A549 (cell line): ENCODE data around the gene CHRNA4. TPM values are rescaled to one million over a fixed set of nuclear protein-coding genes. Genes with fewer than 3 reads are reported as not detected.

Source experiments
- ATAC-seq, 2 experiments: fragments of 200-7000 bp in 1 of 2; fragments of >200 bp in 1 of 2; cut with Nextera tagmentation in 1 of 2; cut with Tn5 transposase in 1 of 2; 3 replicates each; pipeline versions ENCODE4 v1.8.0 to v1.9.1; 2018 to 2020; ENCODE audit warnings: mild to moderate bottlenecking in 1 of 2, moderate library complexity in 1 of 2
- CTCF ChIA-PET: fragments of 300-600 bp; sonication (Branson Sonifier 250); formaldehyde crosslinking; extraction: SDS; loops from one replicate; lab custom pipeline; 2021; ENCODE audit warnings: antibody characterized with exemption, inconsistent platforms; lab: Yijun Ruan, JAX
- POLR2A ChIA-PET: fragments of 350-600 bp; formaldehyde crosslinking; extraction: SDS; loops from one replicate; lab custom pipeline; 2021; ENCODE audit warnings: antibody characterized with exemption, inconsistent platforms; lab: Yijun Ruan, JAX
- DNase-seq, 2 experiments: peaks; one replicate each; pipeline versions ENCODE4 v3.0.0 to v3.0.0-alpha.2; 2011 to 2016; ENCODE audit warnings: low read depth in 1 of 2, low spot score in 1 of 2
- FAIRE-seq: peaks from 2 replicates; lab custom pipeline; 2011; peaks lifted over from hg19 to GRCh38; lab: Jason Lieb, UNC
- H3K27ac ChIP-seq, 2 experiments: fragments of >200 bp; sonication (Bioruptor Twin); formaldehyde crosslinking; 3 replicates each; pipeline ENCODE4 v1.5.1; 2016 to 2017
- H3K4me1 ChIP-seq: fragments of >200 bp; sonication (Bioruptor Twin); formaldehyde crosslinking; 3 replicates; pipeline ENCODE4 v1.6.1; 2016
- H3K4me2 ChIP-seq: fragments of >200 bp; sonication (Bioruptor Twin); formaldehyde crosslinking; 3 replicates; pipeline ENCODE4 v1.6.1; 2016
- H3K4me3 ChIP-seq: fragments of >200 bp; sonication (Bioruptor Twin); formaldehyde crosslinking; 3 replicates; pipeline ENCODE4 v1.5.1; 2016
- H3K9me3 ChIP-seq: fragments of >200 bp; sonication (Bioruptor Twin); formaldehyde crosslinking; 3 replicates; pipeline ENCODE4 v1.6.1; 2016
- BHLHE40 ChIP-seq: IDR thresholded peaks from 2 replicates; pipeline ENCODE4 v1.6.1; 2012; ENCODE audit warnings: low read depth, low read length, inconsistent platforms
- CHD2 ChIP-seq: fragments of 150-350 bp; IDR thresholded peaks from 2 replicates; pipeline ENCODE4 v1.6.1; 2014; ENCODE audit warnings: low read length; ENCODE audit not compliant: partially characterized antibody
- E2F6 ChIP-seq: IDR thresholded peaks from 2 replicates; pipeline ENCODE4 v1.6.1; 2012; ENCODE audit warnings: low read depth, borderline replicate concordance
- EHF ChIP-seq: fragments of 250-450 bp; sonication (Bioruptor Pico); IDR thresholded peaks from 2 replicates; pipeline ENCODE4 v1.5.0; 2020; ENCODE audit warnings: mild to moderate bottlenecking
- ELK1 ChIP-seq: fragments of 150-350 bp; IDR thresholded peaks from 2 replicates; pipeline ENCODE4 v1.6.1; 2014; ENCODE audit warnings: low read depth, mild to moderate bottlenecking, low read length
- FOSL2 ChIP-seq, 2 experiments: fragments of 450-650 bp in 1 of 2; fragments of >200 bp in 1 of 2; sonication (Bioruptor Twin) in 1 of 2; formaldehyde crosslinking; IDR thresholded peaks; 2 replicates each; pipeline versions ENCODE4 v1.5.0 to v1.6.1; 2016 to 2020; ENCODE audit warnings: mild to moderate bottlenecking in 1 of 2, moderate library complexity in 1 of 2
- HEYL ChIP-seq: fragments of 250-450 bp; sonication (Bioruptor Pico); IDR thresholded peaks from 2 replicates; pipeline ENCODE4 v1.8.0; 2021; ENCODE audit warnings: mild to moderate bottlenecking, moderate library complexity
- HOXA7 ChIP-seq: fragments of 250-450 bp; sonication (Bioruptor Pico); IDR thresholded peaks from 2 replicates; pipeline ENCODE4 v1.5.0; 2020; ENCODE audit warnings: mild to moderate bottlenecking, moderate library complexity
- HOXB13 ChIP-seq: fragments of 250-450 bp; sonication (Bioruptor Pico); IDR thresholded peaks from 2 replicates; pipeline ENCODE4 v1.5.0; 2020; ENCODE audit warnings: low read depth, mild to moderate bottlenecking, moderate library complexity
- JUN ChIP-seq, 2 experiments: fragments of >200 bp; sonication (Bioruptor Twin); formaldehyde crosslinking; IDR thresholded peaks; 2 replicates in 1 of 2; 3 replicates in 1 of 2; pipeline ENCODE4 v1.6.1; 2016 to 2017
- KDM5A ChIP-seq: fragments of 200-600 bp; sonication (generic); IDR thresholded peaks from 2 replicates; pipeline ENCODE4 v1.6.1; 2016; ENCODE audit warnings: antibody characterized with exemption, mild to moderate bottlenecking
- MAFK ChIP-seq: fragments of 450-650 bp; IDR thresholded peaks from 2 replicates; pipeline ENCODE4 v1.6.1; 2014; ENCODE audit not compliant: partially characterized antibody
- MAZ ChIP-seq: fragments of 150-350 bp; IDR thresholded peaks from 2 replicates; pipeline ENCODE4 v1.6.1; 2014; ENCODE audit warnings: antibody characterized with exemption, low read depth, low read length, borderline replicate concordance
- MYC ChIP-seq: IDR thresholded peaks from 2 replicates; pipeline ENCODE4 v1.6.1; 2012; ENCODE audit warnings: mild to moderate bottlenecking, inconsistent platforms, low read length, improper control_type of control experiment, borderline replicate concordance
- PBX3 ChIP-seq: IDR thresholded peaks from 2 replicates; pipeline ENCODE4 v1.6.1; 2012
- POLR2AphosphoS2 ChIP-seq: conservative IDR thresholded peaks from 2 replicates; pipeline ENCODE4 v1.6.1; 2012; ENCODE audit warnings: low read length, improper control_type of control experiment, inconsistent platforms
- RAD21 ChIP-seq, 2 experiments: fragments of >200 bp in 1 of 2; sonication (Bioruptor Twin) in 1 of 2; formaldehyde crosslinking in 1 of 2; IDR thresholded peaks in 1 of 2; conservative IDR thresholded peaks in 1 of 2; 2 replicates in 1 of 2; 3 replicates in 1 of 2; pipeline ENCODE4 v1.6.1; 2012 to 2018; ENCODE audit warnings: inconsistent platforms in 1 of 2
- REST ChIP-seq: fragments of 200-600 bp; sonication (generic); IDR thresholded peaks from 2 replicates; pipeline ENCODE4 v1.6.1; 2016; ENCODE audit warnings: antibody characterized with exemption, mild to moderate bottlenecking, moderate library complexity
- RFX5 ChIP-seq: fragments of 450-650 bp; IDR thresholded peaks from 2 replicates; pipeline ENCODE4 v1.7.1; 2014; ENCODE audit warnings: antibody characterized with exemption, mild to moderate bottlenecking, moderate library complexity
- SREBF2 ChIP-seq: fragments of 450-650 bp; IDR thresholded peaks from 2 replicates; pipeline ENCODE4 v1.6.1; 2014; ENCODE audit warnings: mild to moderate bottlenecking, moderate library complexity
- USF2 ChIP-seq: fragments of 450-650 bp; IDR thresholded peaks from 2 replicates; pipeline ENCODE4 v1.6.1; 2014; ENCODE audit warnings: antibody characterized with exemption
- ZC3H11A ChIP-seq: fragments of 450-650 bp; IDR thresholded peaks from 2 replicates; pipeline ENCODE4 v1.6.1; 2014; ENCODE audit warnings: antibody characterized with exemption, mild to moderate bottlenecking
- WGBS: methylation state at CpG from one replicate; pipeline ENCODE4 v1.1.6; 2017; ENCODE audit errors: missing lambda C conversion rate; 5-methylcytosine and 5-hydroxymethylcytosine counted together
- polyA plus RNA-seq, 4 experiments: library from polyadenylated mRNA; depleted of rRNA in 3 of 4; stranded (reverse); fragments of >200 nt; fragmentation: RNase III in 1 of 4; extraction: RNeasy Plus Mini Kit Qiagen cat#74134 plus additional on column Dnase treatment in 1 of 4; gene quantifications; 2 replicates in 3 of 4; 3 replicates in 1 of 4; pipeline ENCODE4 v1.2.3, GENCODE V29; 2011 to 2017

CHRNA4 gene
- polyA plus RNA-seq, 2 of the 4 experiments (the other 2 are of a cell fraction), result 0.03 to 0.23 TPM

GRCh38 chr20:63328026-63328700 lies 33.0 kb downstream of the CHRNA4 start:
- DNase-seq (no peak), FAIRE-seq (no peak), ATAC-seq (no peak; a peak in 1 of 6 replicates)
- ChIA-PET CTCF (interaction anchor here (0.6 to 2.2 kb wide), 5 partner anchors 11 to 355 kb away, joined by 3 to 12 read pairs (median 4); no protein-coding TSS in a partner anchor), POLR2A (no interaction called here)
- 77% methylated on average over 15 of the region's 20 CpGs for WGBS
- no peak overlapping the region for H3K27ac ChIP-seq
- H3K4me1 ChIP-seq, result no peaks in the 10 kb centered on the region
- peaks cover 9% of the 10 kb centered on the region; the same call in 2 of the 3 replicates for H3K9me3 ChIP-seq
- no peak overlapping the region for H3K4me2 ChIP-seq
- no peak overlapping the region for H3K4me3 ChIP-seq
- TF ChIP-seq MAFK, result no peak
- no peak for TF ChIP-seq HEYL
- TF ChIP-seq HOXB13 (CRISPR knock-in tag), result no peak
- TF ChIP-seq POLR2AphosphoS2, result no peak
- TF ChIP-seq E2F6, result no peak
- TF ChIP-seq MAZ, result no peak
- TF ChIP-seq MYC, result no peak
- no peak for TF ChIP-seq ELK1
- TF ChIP-seq SREBF2, result no peak

GRCh38 chr20:63327231-63327745 lies 33.9 kb downstream of the CHRNA4 start:
- WGBS, result 89% methylated on average over 5 of the region's 8 CpGs
- DNase-seq (no peak), FAIRE-seq (no peak), ATAC-seq (no peak)
- Histone ChIP-seq H3K27ac (peak overlapping the region in 1 of 2 experiments; percentile 27; a peak in 1 of 6 replicates), H3K9me3 (peaks cover 6% of the 10 kb centered on the region; the same call in 2 of the 3 replicates), H3K4me2 (no peak overlapping the region), H3K4me1 (no peaks in the 10 kb centered on the region)
- TF ChIP-seq MAFK, result no peak
- no peak for TF ChIP-seq HOXA7 (CRISPR knock-in tag)
- TF ChIP-seq ZC3H11A, result no peak
- no peak for TF ChIP-seq ELK1
- no peak for TF ChIP-seq CHD2
- TF ChIP-seq RFX5, result no peak
- no peak for TF ChIP-seq E2F6
- no peak for TF ChIP-seq USF2
- TF ChIP-seq EHF (CRISPR knock-in tag), result no peak
- no peak for TF ChIP-seq REST
- no peak for TF ChIP-seq RAD21 (conservative IDR thresholded peaks at IDR 0.05 in 1 of 2, IDR thresholded peaks at IDR 0.05 in 1 of 2)
- no peak for TF ChIP-seq MYC
- TF ChIP-seq FOSL2 (IDR thresholded peaks at IDR 0.05), result no peak
- no peak for TF ChIP-seq FOSL2 (CRISPR knock-in tag; IDR thresholded peaks at IDR 0.05)
- TF ChIP-seq BHLHE40, result no peak
- no peak for TF ChIP-seq PBX3
- TF ChIP-seq KDM5A, result no peak
- no peak for TF ChIP-seq JUN (IDR thresholded peaks at IDR 0.05)
- TF ChIP-seq, all 56 proteins: peak for 0
- ChIA-PET CTCF (interaction anchor here (1.1 to 2.2 kb wide), 3 partner anchors 10 to 17 kb away, joined by 3 to 12 read pairs (median 4); no protein-coding TSS in a partner anchor), POLR2A (no interaction called here)
- H3K4me3 ChIP-seq, result no peak overlapping the region
